ENCODE results near the gene C6orf132.

DNA sequence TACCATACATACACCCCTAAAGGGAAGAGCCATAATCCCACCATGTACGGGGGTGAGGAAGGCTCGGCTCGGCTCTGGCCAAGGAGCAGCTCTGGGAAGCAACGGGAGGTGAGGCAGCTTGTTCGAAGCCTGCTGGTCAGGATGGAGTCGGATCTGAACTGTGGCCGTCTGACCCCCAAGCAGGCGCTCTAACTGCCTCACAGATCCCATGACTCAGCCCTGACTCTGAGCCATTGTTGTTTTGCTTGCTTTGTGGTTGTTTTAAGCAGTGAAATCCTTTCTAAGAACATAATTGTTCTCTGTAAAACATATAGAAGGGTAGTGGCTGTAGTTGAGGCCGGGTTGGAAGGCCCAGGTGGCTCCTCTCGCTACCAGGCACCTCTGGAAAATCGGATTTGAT lies 10.9 kb downstream of the C6orf132 start:
- TF ChIP-seq, protein P1, sequence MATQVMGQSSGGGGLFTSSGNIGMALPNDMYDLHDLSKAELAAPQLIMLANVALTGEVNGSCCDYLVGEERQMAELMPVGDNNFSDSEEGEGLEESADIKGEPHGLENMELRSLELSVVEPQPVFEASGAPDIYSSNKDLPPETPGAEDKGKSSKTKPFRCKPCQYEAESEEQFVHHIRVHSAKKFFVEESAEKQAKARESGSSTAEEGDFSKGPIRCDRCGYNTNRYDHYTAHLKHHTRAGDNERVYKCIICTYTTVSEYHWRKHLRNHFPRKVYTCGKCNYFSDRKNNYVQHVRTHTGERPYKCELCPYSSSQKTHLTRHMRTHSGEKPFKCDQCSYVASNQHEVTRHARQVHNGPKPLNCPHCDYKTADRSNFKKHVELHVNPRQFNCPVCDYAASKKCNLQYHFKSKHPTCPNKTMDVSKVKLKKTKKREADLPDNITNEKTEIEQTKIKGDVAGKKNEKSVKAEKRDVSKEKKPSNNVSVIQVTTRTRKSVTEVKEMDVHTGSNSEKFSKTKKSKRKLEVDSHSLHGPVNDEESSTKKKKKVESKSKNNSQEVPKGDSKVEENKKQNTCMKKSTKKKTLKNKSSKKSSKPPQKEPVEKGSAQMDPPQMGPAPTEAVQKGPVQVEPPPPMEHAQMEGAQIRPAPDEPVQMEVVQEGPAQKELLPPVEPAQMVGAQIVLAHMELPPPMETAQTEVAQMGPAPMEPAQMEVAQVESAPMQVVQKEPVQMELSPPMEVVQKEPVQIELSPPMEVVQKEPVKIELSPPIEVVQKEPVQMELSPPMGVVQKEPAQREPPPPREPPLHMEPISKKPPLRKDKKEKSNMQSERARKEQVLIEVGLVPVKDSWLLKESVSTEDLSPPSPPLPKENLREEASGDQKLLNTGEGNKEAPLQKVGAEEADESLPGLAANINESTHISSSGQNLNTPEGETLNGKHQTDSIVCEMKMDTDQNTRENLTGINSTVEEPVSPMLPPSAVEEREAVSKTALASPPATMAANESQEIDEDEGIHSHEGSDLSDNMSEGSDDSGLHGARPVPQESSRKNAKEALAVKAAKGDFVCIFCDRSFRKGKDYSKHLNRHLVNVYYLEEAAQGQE (IDR thresholded peaks at IDR 0.05; ENCODE audit: unreplicated experiment): no peak
- TF ChIP-seq POLR2AphosphoS5 (IDR thresholded peaks at IDR 0.05; ENCODE audit: low read depth) (no peak), CTCF (conservative IDR thresholded peaks at IDR 0.05; ENCODE audit: low read depth in 2 of 2) (no peak), EZH2 (IDR thresholded peaks at IDR 0.05; ENCODE audit: low read depth, unreplicated experiment) (no peak)
